ENCODE data around the gene TXN2. TPM values are rescaled to one million over a fixed set of nuclear protein-coding genes. Genes with fewer than 3 reads are reported as not detected.

TXN2 gene
- total and polyA plus RNA-seq, 2 experiments from 2014 or later, result 23.0 to 50.3 TPM

- Histone ChIP-seq H2AFZ (no peak overlapping the region), H3K9me2 (ENCODE audit: insufficient read depth) (no peaks in the 10 kb centered on the region), H3K36me3 (ENCODE audit: insufficient read depth) (no peaks in the 10 kb centered on the region), H3F3A (replicated peaks; ENCODE audit: low read depth) (0 out of 2 replicates have a peak, but pooled peaks cover 8% of the 10 kb centered on the region), H3K27me3 (ENCODE audit: insufficient read depth) (no peaks in the 10 kb centered on the region), H3K4me2 (no peak overlapping the region), H3K27ac (ENCODE audit: low read depth) (peak overlapping the region; percentile 45; the same call in 1 of the 2 replicates), H4K20me1 (replicated peaks; ENCODE audit: insufficient read depth) (no peaks in the 10 kb centered on the region), H3K79me2 (replicated peaks; ENCODE audit: insufficient read depth) (no peaks in the 10 kb centered on the region), H3K4me1 (ENCODE audit: insufficient read depth) (peaks cover 17% of the 10 kb centered on the region), H3K4me3 (no peak overlapping the region)
- DNase-seq (ENCODE audit: low spot score), result no peak
- peaks cover 19% of the 10 kb centered on the region for H3K4me1 Mint-ChIP-seq
- no peaks in the 10 kb centered on the region for H3K36me3 Mint-ChIP-seq (ENCODE audit: low read depth)
- no peaks in the 10 kb centered on the region for H3K9me3 Mint-ChIP-seq
- H3K27me3 Mint-ChIP-seq (ENCODE audit: insufficient read depth, low read depth, poor library complexity), result peaks cover 12% of the 10 kb centered on the region
- no peak overlapping the region for H3K4me3 Mint-ChIP-seq
- ATAC-seq, result no peak
- TF ChIP-seq EZH2 (IDR thresholded peaks at IDR 0.05; ENCODE audit: low read depth, unreplicated experiment), result no peak
- TF ChIP-seq ZNF331 (CRISPR knock-in tag; IDR thresholded peaks at IDR 0.05; ENCODE audit: low read depth), result no peak
- no peak for TF ChIP-seq ETS1 (IDR thresholded peaks at IDR 0.05)
- TF ChIP-seq STAT1 (IDR thresholded peaks at IDR 0.05; ENCODE audit: unreplicated experiment), result no peak
- no peak for TF ChIP-seq NANOG (IDR thresholded peaks at IDR 0.05; ENCODE audit: borderline replicate concordance)
- no peak overlapping the region for H3K27ac Mint-ChIP-seq
Measured at GRCh38 chr22:36439481-36440271, 41.8 kb downstream of the TXN2 start.

- no peak overlapping the region; the same call in 1 of the 2 replicates for H3K27ac ChIP-seq (ENCODE audit: low read depth)
- H3K27me3 Mint-ChIP-seq (ENCODE audit: insufficient read depth, low read depth, poor library complexity), result peaks cover 22% of the 10 kb centered on the region
- H3K4me2 ChIP-seq, result 0 out of 2 replicates have a peak overlapping the region, but pooled peaks have one; percentile 6
- peaks cover 38% of the 10 kb centered on the region for H3K4me1 Mint-ChIP-seq
- no peak overlapping the region for H3K27ac Mint-ChIP-seq
- H3K9me3 Mint-ChIP-seq, result no peaks in the 10 kb centered on the region
- H3K9me2 ChIP-seq (ENCODE audit: insufficient read depth), result no peaks in the 10 kb centered on the region
- 0 out of 3 replicates have a peak overlapping the region, but pooled peaks have one; percentile 1 for H3K4me3 Mint-ChIP-seq
- no peaks in the 10 kb centered on the region for H3K79me2 ChIP-seq (replicated peaks; ENCODE audit: insufficient read depth)
- ATAC-seq (peak; percentile 81), DNase-seq (ENCODE audit: low spot score) (peak; percentile 61)
- peaks cover 30% of the 10 kb centered on the region; the same call in 1 of the 2 replicates for H3K4me1 ChIP-seq (ENCODE audit: insufficient read depth)
- 0 out of 2 replicates have a peak, but pooled peaks cover 8% of the 10 kb centered on the region for H3F3A ChIP-seq (replicated peaks; ENCODE audit: low read depth)
- no peak for TF ChIP-seq POLR2AphosphoS5 (IDR thresholded peaks at IDR 0.05; ENCODE audit: low read depth)
- TF ChIP-seq JUNB (IDR thresholded peaks at IDR 0.05; ENCODE audit: unreplicated experiment), result no peak
- no peaks in the 10 kb centered on the region; the same call in 2 of the 3 replicates for H3K36me3 Mint-ChIP-seq (ENCODE audit: low read depth)
- no peaks in the 10 kb centered on the region for H3K36me3 ChIP-seq (ENCODE audit: insufficient read depth)
- H2AFZ ChIP-seq, result peak overlapping the region; percentile 48
- H3K4me3 ChIP-seq, result no peak overlapping the region
- H4K20me1 ChIP-seq (replicated peaks; ENCODE audit: insufficient read depth), result no peaks in the 10 kb centered on the region
- no peaks in the 10 kb centered on the region for H3K27me3 ChIP-seq (ENCODE audit: insufficient read depth)
Measured at GRCh38 chr22:36435516-36436415, 45.7 kb downstream of the TXN2 start.

All from GM23338 (cell line).